HK-2 (cell line): ENCODE data around the gene EXOG.

Experiments
- DNase-seq: peaks from one replicate; pipeline ENCODE4 v3.0.0-alpha.2; 2018; ENCODE audit not compliant: unreplicated experiment

The EXOG gene

DNA sequence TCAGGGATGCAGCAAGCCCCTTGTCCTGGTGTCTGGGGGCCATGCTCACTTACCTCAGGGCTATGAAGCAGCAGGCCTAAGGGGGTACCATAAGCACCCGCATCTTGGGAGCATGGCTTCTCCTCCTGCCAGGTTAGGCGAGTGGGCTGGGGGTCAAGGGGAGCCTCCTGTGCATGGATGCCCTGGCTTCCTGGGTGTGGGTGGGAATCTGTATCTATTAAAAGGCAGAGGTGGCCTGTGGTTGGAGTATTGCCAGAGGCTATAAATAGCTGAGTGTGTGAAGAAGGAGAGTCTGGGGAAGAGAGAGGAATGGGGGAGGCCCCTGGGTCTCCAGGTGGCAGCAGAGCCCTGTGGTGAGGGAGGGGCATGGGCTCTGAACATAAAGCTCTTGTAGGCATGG is 22.9 kb upstream of the EXOG start:
- DNase-seq = no peak

DNA sequence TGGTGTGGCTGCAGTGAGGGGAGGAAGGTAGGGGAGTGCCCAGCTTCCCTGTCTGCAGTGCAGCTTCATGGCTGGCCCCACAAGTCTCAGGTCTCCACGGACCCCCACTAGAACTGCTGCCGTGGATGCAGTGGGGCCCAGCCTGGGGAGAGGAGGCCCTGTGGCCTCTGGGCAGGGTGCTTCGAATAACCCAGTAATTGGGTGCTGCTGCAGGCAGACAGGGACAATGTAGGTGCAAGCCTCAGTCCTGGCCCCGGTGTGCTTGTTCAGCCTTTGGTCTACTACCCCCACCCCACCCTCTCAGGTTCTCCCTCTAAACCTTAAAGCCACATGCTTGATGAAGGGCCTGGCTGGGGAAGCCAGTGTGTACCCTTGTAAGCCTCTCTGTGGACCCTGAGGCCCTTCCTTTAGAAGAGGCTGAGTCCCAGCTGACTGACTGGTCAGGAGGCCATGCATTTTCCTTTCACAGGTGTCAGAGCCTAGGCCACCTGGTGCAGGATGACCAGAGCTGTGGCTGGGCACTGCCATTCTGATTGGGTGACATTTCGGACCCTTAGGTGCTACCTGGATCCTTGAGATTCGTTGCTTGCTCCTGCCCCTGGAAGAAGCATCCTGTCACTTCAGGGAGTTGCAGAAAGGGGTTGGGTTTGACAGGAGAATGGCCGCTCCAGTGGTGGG is 21.1 kb upstream of the EXOG start:
- no peak for DNase-seq

GRCh38 chr3:38475716-38476115 is 20.4 kb upstream of the EXOG start:
- DNase-seq = no peak

GRCh38 chr3:38476157-38476756 is 19.9 kb upstream of the EXOG start:
- DNase-seq = no peak

DNA sequence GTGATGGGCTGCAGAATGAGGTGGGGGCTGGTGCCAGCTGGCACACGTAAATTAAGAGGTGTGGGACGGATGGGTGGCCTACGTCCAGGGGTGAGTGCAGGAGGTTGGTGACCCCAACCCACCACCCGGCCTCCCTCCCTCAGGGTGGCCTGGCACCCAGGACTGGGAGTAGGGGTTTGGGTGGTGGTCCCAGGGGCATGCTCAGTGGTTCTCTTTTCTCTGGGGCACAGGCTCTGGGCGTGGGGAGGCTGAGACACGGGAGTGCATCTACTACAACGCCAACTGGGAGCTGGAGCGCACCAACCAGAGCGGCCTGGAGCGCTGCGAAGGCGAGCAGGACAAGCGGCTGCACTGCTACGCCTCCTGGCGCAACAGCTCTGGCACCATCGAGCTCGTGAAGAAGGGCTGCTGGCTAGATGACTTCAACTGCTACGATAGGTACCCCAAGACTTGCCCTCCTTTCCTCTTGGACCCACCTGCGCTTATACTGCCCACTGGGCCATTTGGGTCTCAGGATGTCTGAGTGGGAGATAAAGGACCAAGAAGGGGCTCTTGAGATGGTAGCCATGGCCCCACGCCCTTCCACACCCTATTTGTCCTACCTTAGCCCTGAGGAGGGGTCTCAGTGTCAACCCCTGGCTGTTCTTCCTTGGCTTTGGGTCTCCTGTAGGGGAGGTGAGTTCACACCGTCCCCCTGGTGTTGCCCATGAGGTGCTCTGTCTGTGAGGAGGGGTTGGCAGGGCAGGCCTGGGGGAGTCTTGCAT is 18.9 kb upstream of the EXOG start:
- no peak for DNase-seq

DNA sequence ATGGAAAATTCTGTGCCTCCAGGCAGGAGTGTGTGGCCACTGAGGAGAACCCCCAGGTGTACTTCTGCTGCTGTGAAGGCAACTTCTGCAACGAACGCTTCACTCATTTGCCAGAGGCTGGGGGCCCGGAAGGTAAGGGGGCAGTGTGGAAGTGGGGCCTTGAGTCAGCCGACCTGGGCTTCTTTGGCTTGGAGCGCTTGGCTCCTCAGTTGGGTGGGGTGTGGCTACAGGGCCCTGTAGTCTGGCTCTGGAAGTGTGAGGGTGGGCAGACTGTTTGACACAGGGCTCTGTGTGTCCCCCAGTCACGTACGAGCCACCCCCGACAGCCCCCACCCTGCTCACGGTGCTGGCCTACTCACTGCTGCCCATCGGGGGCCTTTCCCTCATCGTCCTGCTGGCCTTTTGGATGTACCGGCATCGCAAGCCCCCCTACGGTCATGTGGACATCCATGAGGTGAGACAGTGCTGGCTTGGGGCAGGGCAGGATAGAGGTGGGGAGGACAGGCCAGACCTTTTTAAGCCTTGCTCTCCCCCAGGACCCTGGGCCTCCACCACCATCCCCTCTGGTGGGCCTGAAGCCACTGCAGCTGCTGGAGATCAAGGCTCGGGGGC is 18.2 kb upstream of the EXOG start:
- no peak for DNase-seq

GRCh38 chr3:38478901-38479300 is 17.2 kb upstream of the EXOG start:
- no peak for DNase-seq

DNA sequence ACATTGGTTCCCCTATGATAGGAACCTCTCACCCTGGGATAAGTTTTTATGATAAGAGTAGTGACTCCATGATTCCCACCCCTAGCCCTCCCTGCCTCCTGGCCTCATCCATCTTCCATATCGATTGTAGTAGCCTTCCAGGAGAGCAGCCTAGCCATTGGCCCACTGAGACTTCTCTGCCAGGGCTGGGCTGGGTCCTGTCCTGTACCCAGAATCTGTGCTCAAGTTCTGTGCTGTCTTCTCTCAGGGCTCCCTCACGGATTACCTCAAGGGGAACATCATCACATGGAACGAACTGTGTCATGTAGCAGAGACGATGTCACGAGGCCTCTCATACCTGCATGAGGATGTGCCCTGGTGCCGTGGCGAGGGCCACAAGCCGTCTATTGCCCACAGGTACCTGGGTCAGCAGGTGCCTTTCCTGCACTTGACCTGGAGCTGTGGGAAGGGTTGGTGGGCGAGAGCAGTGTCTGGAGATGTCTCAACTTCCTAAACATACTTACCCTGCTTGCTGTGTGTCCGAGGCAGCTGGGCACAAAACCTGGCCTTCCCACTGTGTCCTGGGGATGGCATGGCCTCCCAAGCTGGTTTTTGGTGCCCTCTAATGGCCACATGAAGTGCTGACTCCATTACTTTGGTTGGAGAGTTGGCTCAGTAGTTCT is 16.6 kb upstream of the EXOG start:
- peak; percentile 44 for DNase-seq

GRCh38 chr3:38480093-38480445 is 16.1 kb upstream of the EXOG start:
- no peak for DNase-seq

DNA sequence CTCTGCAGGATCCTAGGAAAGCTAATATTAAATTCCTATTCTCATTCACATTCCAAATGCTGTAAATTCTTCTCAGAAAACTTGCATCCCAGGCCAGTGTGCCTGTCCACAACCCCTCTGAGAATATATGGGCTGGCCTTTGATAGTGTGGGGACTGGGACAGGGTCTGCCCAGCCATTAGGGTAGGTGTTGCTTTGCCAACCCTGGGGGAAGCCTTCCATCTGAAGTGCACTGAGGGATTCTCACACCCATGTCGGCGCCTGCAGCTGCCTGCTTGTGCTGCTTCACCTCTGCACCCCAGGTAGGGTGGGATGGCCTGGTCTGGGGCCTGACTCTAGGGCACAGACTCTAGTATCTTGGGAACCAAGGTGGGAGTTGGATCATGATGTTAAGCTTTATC is 15.2 kb upstream of the EXOG start:
- no peak for DNase-seq

GRCh38 chr3:38482951-38483350 is 13.2 kb upstream of the EXOG start:
- DNase-seq = no peak

- DNase-seq = no peak
Measured at GRCh38 chr3:38487323-38487722, 8.8 kb upstream of the EXOG start.

GRCh38 chr3:38488949-38489348 is 7.2 kb upstream of the EXOG start:
- no peak for DNase-seq

DNA sequence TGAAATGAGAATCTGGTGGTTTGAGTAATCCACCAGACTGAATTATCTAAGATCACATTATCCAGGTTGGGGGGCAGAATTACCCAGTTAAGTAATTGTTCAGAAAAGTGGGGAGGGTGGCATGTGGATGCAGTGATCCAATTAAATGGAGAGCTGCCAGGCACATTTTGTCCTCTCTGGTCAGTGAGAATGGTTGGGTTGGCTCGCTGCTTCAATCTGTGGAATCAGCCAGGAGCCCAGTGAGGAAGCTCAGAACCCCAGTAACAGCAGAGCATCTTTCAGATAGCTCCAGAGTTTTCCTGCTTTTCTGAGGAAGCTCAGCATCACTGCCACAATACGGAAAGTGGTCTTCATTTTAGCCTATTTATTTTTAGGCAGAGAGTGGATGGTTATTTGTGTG is 6.4 kb upstream of the EXOG start:
- DNase-seq = no peak

- no peak for DNase-seq
Measured at GRCh38 chr3:38490281-38491030, 5.7 kb upstream of the EXOG start.

- no peak for DNase-seq
Measured at GRCh38 chr3:38491215-38491614, 4.9 kb upstream of the EXOG start.

DNA sequence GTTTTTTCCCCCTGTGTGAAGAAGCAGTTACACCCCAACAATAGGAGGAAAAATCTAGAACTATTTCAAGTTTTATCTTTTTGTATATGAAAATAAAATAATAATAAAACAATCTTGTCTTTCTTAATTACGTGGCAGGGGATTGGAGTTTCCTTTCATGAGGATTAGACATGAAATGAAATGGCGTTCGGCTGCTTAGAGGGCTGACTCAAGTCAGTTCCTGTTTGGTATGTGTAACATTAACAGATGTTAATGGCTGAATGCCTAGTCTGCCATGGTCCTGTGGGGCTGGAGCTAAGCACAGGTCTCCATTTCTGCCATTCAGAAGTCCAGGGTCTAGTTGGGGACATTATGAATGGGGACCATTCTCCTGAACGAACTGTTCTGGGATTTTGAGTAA is 3.1 kb upstream of the EXOG start:
- DNase-seq = no peak

DNA sequence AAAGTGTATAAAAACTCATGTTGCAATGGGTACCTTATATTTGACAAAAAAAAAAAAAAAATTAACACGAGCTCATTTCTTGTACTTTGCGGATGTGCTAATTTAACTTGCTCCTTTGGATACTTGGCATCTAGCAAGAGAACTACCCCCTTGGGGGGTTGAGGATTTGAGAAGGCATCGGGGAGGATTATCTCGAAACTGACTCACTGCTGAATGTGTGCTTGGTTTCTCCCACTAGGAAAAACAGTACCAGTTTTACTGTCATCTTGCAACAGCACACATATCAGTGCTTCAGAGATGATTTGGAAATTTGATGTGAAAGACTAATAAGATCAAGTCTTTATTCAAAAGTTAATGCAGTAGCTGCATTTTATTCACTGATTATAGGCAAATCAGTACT is 891 bp downstream of the EXOG start:
- no peak for DNase-seq

- no peak for DNase-seq
Measured at GRCh38 chr3:38500688-38501417, 4.7 kb downstream of the EXOG start.

GRCh38 chr3:38507120-38507519 is 11.0 kb downstream of the EXOG start:
- no peak for DNase-seq

- no peak for DNase-seq
Measured at GRCh38 chr3:38509732-38510131, 13.6 kb downstream of the EXOG start.
